Activated naive CD8-positive, alpha-beta T cell treated with anti-CD3 and anti-CD28 coated beads, Interleukin-2, amount 50 U/mL, for 24 hours (primary cell): ENCODE measurements around the gene TBC1D17.
A peak's percentile ranks its signal among the peaks of the same experiment; 100 is the strongest.
"Not testable (repeated sequence)": the region's sequence is repeated elsewhere in the genome, so short reads cannot be mapped to it uniquely, and the experiment has no call there.

Experiments
- ATAC-seq: fragments of 150-1000 bp; cut with Tn5 transposase; one replicate; pipeline ENCODE4 v1.10.0; 2021
- DNase-seq: peaks from one replicate; pipeline ENCODE4 v3.0.0; 2021
- H3K27ac Mint-ChIP-seq: one replicate; pipeline ENCODE4 v1.8.0; 2021; ENCODE audit warnings: mild to moderate bottlenecking, mixed read lengths
- H3K27me3 Mint-ChIP-seq: one replicate; pipeline ENCODE4 v1.8.0; 2021; ENCODE audit warnings: mixed read lengths
- H3K36me3 Mint-ChIP-seq: one replicate; pipeline ENCODE4 v1.8.0; 2021; ENCODE audit warnings: low read depth, mixed read lengths
- H3K4me1 Mint-ChIP-seq: one replicate; pipeline ENCODE4 v1.8.0; 2021; ENCODE audit warnings: mixed read lengths
- H3K4me3 Mint-ChIP-seq: one replicate; pipeline ENCODE4 v1.8.0; 2021; ENCODE audit warnings: mild to moderate bottlenecking, moderate library complexity, mixed read lengths
- H3K9me3 Mint-ChIP-seq: one replicate; pipeline ENCODE4 v1.8.0; 2021; ENCODE audit warnings: mixed read lengths

The TBC1D17 gene

DNA sequence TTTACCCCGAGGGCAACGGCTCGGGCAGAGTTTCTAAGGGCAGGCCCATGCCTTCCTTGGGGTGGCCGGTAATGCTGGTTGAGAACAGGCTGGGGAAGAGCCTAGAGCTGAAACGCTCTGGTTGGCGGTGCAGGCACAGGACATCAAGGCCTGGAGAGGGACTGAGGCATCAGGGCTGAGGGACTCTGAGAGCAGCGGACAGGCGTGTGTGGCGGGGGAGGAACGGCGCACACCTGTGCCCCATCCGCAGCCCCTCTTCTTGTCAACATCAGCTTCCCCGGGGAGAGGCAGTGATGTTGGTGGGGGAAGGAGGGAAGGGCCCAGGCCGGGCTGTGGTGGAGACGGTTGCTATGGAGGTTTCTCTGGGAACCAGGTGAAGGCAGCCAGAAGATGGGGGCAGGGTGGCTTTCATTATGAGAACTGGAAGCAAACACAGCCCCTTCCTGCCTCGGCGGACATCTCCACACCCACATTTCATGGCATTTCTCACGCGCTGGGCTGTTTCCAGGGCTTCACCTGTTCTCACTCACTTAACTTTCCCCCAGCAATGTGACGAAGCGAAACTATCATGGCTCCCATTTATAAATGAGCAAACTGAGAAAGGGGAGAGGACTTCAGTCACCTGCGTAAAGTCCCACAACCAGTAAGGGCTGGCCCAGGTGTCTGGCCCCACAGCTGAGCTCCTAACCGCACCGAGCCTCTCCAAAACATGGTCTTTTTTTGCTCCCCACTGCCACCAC lies 43.3 kb downstream of the TBC1D17 start:
- no peaks in the 10 kb centered on the region for H3K27me3 Mint-ChIP-seq
- no peaks in the 10 kb centered on the region for H3K9me3 Mint-ChIP-seq
- peaks cover 56% of the 10 kb centered on the region for H3K36me3 Mint-ChIP-seq
- DNase-seq (no peak), ATAC-seq (no peak)
- H3K4me1 Mint-ChIP-seq: peaks cover 61% of the 10 kb centered on the region
- no peak overlapping the region for H3K27ac Mint-ChIP-seq
- no peak overlapping the region for H3K4me3 Mint-ChIP-seq

DNA sequence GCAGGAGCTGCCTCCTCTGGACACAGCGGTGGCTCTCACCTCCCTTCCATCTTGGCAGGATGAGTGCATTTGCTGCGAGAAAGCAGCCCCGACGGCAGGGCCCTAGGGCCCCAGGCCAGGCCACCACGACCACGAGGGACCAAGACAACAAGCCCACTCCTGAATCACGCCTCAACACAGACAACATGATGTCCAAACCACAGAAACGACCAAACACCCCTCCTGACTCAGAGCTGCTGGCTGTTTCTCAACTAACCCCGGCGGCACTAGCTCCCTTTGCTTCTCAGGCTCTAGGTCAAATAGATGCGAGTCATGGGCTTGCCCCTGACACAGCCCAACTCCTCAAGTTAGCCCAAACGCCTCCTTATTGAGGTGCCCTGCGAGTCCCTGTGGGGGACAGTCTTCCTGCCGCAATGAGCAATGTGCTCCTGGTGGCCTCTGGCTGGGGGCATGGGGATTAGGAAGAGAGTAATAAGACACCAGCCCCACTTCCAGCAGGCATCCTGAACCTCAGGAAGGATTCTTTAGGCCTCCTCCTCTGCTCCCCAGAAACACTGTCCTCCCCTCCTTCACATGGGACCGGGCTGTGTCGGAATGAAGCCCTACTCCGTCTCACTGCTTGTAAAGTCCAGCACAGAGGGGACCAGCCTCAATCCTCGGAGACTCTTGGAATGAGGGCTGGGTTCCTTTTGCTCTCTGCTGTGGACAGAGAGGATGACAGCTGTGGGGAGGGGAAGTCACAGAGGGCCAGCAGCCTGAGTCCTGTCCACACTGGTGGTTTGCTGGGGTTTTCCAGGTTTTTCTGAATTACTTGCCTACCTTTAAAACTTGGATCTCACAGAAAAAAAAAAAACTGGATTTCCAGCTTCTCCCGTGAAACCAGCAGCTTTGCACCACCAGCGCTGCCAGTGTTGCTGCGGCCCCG lies 44.6 kb downstream of the TBC1D17 start:
- ATAC-seq (peak; percentile 37), DNase-seq (no peak)
- H3K27ac Mint-ChIP-seq: peak overlapping the region; percentile 47
- H3K4me1 Mint-ChIP-seq: peaks cover 62% of the 10 kb centered on the region
- H3K27me3 Mint-ChIP-seq: no peaks in the 10 kb centered on the region
- H3K36me3 Mint-ChIP-seq: peaks cover 58% of the 10 kb centered on the region
- H3K4me3 Mint-ChIP-seq: no peak overlapping the region
- no peaks in the 10 kb centered on the region for H3K9me3 Mint-ChIP-seq

DNA sequence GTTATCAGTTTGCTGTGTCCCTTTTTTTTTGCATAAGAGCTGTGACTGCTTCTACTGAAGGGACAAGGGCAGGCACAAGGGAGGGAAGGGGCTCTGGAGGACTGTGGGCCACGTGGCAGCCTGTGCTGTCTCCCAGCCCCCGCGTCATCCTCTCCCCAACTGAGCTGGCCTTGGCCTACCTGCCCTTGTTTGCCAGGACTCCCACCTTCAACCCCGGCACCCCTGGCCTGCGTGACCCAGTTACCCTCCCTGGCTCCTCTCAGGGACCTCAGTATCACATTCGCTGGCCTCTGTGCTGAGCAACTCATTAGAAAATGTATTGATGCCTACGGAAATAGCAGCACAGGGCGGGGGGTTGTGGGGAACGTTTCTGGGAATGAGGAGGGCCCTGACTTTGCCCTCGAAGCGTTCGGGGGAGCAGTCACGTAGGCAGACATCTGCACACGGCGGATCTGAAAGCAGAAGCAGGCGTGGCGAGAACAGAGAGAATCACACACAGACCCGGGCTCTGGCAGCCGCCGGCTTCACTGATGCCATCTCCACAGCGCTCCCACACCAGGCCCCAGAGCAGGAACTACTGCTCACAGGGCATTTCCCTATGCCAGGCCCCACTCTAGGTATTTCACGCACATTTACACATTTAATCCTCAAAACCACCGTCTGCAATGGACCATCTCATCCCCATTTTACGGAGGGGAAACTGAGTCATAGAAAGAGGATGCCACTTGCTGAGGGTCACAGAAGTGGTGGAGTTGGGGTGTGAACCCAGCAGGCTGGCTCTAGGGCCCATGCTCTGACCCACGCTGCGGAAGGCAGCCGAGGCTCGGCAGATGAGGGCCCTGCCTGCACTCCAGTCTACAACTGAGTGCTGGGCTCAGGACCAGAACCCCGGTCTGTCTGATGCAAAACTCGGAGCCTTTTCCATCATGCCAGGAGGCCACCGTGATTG lies 45.8 kb downstream of the TBC1D17 start:
- Mint-ChIP-seq H3K27ac (no peak overlapping the region), H3K36me3 (peaks cover 57% of the 10 kb centered on the region), H3K27me3 (no peaks in the 10 kb centered on the region), H3K4me1 (peaks cover 63% of the 10 kb centered on the region), H3K9me3 (no peaks in the 10 kb centered on the region), H3K4me3 (no peak overlapping the region)
- no peak for DNase-seq
- no peak for ATAC-seq

DNA sequence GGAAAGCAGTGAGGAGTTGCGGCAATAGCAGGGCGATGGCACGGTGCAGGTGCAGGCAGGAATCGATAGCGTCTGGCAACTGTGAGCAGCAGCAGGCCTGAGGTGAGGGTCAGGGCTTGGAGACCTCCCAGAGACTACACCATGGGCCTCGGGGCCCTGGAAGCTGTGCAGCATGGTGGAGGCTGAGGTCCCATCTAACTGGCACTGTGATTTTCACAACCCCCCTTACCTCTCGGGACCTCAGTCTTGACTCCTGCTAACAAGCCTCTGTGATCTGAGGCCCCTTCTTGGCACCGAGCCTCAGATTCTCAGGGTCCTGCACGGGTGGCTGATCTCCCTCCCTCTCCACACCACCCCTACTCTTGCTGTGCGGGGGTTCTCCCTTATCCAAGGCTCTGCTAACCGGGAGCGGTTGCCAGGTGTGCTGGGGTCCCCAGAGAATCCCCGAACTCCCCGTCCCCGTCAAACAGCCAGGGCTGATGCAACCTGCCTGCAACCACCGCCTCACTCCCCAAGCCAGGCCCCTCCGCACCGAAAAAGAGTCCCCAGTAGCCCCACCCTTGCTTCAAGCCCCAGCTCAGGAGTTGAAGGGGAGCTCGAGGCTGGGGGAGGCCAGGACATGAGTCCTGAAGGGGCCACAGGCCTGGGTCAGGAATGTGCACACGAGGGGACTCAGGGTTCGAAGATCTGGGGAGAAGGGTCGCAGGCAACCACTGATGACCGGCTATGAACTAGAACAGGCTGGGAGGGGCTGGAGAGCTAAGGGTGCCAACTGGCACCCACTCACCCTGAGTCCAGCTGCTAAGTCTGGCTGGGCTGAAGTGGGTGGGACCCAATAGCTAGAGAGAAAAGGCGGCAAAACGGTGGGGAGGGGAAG lies 46.7 kb downstream of the TBC1D17 start:
- no peak for DNase-seq
- peak overlapping the region; percentile 18 for H3K27ac Mint-ChIP-seq
- H3K36me3 Mint-ChIP-seq: peaks cover 61% of the 10 kb centered on the region
- no peak overlapping the region for H3K4me3 Mint-ChIP-seq
- H3K4me1 Mint-ChIP-seq: peaks cover 69% of the 10 kb centered on the region
- no peak for ATAC-seq
- peaks cover 4% of the 10 kb centered on the region for H3K27me3 Mint-ChIP-seq
- H3K9me3 Mint-ChIP-seq: peaks cover under 1% of the 10 kb centered on the region

DNA sequence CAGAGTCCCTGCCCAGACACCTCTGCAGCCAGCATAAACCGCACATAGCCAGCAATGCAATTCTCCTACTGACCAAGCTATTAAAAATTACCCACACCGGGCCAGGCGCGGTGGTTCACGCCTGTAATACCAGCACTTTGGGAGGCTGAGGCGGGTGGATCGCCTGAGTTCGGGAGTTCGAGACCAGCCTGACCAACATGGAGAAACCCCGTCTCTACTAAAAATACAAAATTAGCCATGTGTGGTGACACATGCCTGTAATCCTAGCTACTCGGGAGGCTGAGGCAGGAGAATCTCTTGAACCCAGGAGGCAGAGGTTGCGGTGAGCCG lies 47.3 kb downstream of the TBC1D17 start:
- Mint-ChIP-seq H3K4me1 (peaks cover 73% of the 10 kb centered on the region), H3K27ac (peak overlapping the region; percentile 18)

DNA sequence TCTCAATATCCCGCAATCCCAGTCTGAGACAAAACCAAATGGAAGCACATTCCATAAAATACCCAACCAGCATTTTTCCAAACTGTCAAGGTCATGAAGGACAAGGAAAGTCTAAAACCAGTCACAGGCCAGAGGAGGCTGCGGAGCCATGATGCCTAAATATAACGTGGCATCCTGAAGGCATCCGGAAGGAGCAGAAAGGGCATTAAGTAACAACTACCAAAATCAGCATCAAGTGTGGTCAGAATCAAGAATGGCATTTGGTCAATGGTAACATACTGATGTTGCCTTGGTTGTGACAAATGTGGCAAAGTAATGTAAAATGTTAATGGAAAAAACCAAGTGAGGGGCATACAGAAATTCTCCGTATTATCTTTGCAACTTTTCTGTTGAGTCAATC lies 48.0 kb downstream of the TBC1D17 start:
- Mint-ChIP-seq H3K4me1 (peaks cover 78% of the 10 kb centered on the region), H3K4me3 (peak overlapping the region; percentile 29), H3K27ac (peak overlapping the region; percentile 46), H3K9me3 (peaks cover 4% of the 10 kb centered on the region), H3K36me3 (peaks cover 66% of the 10 kb centered on the region), H3K27me3 (peaks cover 10% of the 10 kb centered on the region)
- DNase-seq (no peak), ATAC-seq (no peak)

More for the DNA sequence above, 47.3 kb downstream of the TBC1D17 start:
- H3K27me3 Mint-ChIP-seq, ATAC-seq, DNase-seq, H3K4me3 Mint-ChIP-seq, H3K9me3 Mint-ChIP-seq: not testable (repeated sequence)
- peaks cover 62% of the 10 kb centered on the region for H3K36me3 Mint-ChIP-seq

DNA sequence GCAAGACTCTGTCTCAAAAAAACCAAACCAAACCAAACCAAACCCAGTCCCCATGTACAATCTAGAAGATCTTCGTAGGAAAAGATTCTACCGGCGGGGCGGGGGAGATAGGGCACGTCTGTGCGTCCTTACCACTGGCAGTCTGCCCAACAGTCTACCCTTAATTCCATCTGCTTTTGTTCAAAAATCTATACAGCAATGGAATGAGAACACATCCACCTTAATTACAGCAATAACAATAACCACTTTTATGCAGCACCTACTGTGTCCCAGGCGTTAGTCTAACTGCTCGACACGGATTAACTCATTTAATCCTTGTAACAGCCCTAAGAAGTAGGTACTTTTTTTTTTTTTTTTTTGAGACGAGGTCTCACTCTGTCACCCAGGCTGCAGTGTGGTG lies 49.0 kb downstream of the TBC1D17 start:
- H3K27me3 Mint-ChIP-seq: peaks cover 10% of the 10 kb centered on the region
- no peak overlapping the region for H3K27ac Mint-ChIP-seq
- DNase-seq: no peak
- no peak for ATAC-seq
- H3K4me3 Mint-ChIP-seq: peak overlapping the region; percentile 45
- peaks cover 79% of the 10 kb centered on the region for H3K4me1 Mint-ChIP-seq
- H3K9me3 Mint-ChIP-seq: peaks cover 4% of the 10 kb centered on the region
- H3K36me3 Mint-ChIP-seq: peaks cover 65% of the 10 kb centered on the region

DNA sequence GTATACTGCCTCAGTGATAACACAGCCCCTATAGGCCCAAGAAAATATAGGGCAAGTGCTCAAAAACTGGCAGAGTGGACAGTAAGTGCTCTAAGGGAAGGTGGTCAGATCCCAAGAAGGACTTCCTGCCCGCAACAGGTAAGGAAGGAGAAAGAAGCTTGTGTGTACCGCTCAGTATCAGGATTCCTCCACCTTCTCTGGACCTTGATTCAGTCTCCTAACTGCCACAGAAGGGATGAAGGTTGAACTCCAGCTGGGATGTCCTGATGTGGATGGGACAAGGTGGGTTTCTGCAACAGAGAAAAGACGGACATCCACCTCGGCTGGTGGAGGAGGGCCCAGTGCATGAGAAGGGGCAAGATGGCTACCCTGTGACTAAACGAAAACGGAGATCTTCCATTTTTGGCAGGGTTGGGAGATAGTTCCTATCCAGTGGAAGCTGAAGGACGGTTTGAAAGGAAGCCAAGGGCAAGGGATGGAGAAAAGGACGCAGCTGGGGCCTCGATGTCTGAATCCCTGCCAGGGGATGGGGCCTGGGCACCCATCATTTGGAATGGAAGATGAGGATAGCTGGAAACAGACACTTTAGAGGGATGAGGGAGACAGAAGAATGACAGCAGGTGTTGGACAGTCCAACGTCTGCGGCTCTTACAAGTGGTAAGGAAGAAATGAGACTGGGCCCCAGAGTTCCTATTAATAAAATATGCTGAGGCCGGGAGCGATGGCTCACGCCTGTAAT lies 50.2 kb downstream of the TBC1D17 start:
- ATAC-seq: no peak
- peaks cover 4% of the 10 kb centered on the region for H3K9me3 Mint-ChIP-seq

DNA sequence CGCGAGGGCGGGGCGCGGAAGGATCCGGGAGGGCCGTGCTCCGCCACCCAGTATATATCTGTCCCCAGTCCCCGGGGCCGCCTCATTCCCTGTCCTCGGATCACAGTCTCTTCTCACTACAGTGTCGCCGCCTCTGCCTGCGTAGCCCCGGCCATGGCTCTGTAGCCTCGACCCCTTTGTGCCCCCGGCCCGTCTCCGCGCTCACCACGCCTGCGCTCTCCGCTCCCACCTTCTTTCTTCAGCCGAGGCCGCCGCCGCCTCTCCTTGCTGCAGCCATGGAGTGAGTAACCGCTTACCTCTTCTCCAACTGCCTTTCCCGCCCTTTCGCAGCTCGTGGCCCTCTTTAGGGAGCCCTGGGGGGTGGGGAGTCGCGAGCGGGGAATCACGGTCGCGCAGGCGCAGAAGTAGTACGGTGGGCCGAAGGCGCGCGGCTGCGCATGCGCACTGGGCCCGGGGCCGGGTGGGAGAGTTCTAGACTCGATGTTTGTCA lies 51.7 kb downstream of the TBC1D17 start, which contains the start of the genes ATF5 and NUP62:
TSS of gene ATF5 (plus strand) at position 85 of the 490 bp plus-strand sequence. CDS start 1,646 bp downstream, outside the sequence.
TSS of gene NUP62 (minus strand) at position 384 of the 490 bp plus-strand sequence. CDS start 19,697 bp downstream, outside the sequence.
- Mint-ChIP-seq H3K4me3 (peak within 1 kb of the TSS; percentile 99), H3K9me3 (peaks cover 4% of the 10 kb centered on the region), H3K27me3 (peaks cover 10% of the 10 kb centered on the region), H3K4me1 (peaks cover 78% of the 10 kb centered on the region), H3K36me3 (peaks cover 65% of the 10 kb centered on the region), H3K27ac (peak within 1 kb of the TSS; percentile 99)
- peak; percentile 96 for DNase-seq
- peak; percentile 48 for ATAC-seq

More for the DNA sequence above, 50.2 kb downstream of the TBC1D17 start:
- Mint-ChIP-seq H3K27me3 (peaks cover 10% of the 10 kb centered on the region), H3K36me3 (peaks cover 67% of the 10 kb centered on the region), H3K4me3 (peak overlapping the region; percentile 99), H3K27ac (peak overlapping the region; percentile 99), H3K4me1 (peaks cover 77% of the 10 kb centered on the region)
- no peak for DNase-seq

DNA sequence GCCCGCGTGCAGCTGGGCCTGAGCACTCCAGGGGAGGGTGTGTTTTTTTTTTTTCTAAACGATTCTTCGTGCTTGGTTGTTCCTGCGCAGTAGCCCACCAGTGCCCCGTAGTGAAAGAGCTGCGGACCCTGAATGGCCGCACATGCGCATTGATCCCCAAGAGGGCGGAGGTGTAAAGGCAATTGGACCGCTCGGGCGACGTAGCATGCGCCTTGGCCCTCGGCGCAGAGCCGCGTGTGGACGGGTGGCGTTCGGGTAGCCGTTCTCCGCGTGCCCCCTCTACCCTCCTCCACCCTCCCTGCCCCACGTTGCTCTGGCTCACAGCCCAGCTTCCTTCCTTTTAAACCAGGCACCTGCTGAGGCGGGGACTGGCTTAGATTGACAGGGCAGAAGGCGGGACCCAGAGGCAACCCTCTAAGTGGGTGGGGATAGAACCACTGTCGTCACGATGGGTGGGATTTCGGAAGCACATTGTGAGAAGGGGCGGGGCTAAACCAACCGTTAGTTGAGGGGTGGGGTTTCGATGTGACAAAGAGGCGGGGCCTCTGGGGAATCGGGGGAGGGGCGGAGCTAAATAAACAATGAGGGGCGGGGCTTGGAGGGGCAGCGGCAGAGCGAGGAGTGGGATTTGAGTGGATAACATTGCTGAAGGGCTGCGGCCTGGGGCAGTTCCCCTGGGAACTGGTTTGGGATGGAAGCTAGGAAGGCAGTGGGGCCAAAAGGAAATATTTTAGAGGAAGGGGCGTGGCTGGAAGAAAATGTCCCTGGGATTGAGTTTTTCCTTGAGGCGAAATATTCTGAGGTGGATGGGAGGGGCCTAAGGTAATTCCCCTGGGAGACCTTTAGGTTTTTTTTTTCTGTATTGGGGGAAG lies 52.3 kb downstream of the TBC1D17 start:
- DNase-seq (peak; percentile 92), ATAC-seq (peak; percentile 88)
- Mint-ChIP-seq H3K9me3 (peaks cover 4% of the 10 kb centered on the region), H3K27me3 (peaks cover 10% of the 10 kb centered on the region), H3K27ac (peak overlapping the region; percentile 99), H3K36me3 (peaks cover 58% of the 10 kb centered on the region), H3K4me1 (peaks cover 72% of the 10 kb centered on the region), H3K4me3 (peak overlapping the region; percentile 99)

DNA sequence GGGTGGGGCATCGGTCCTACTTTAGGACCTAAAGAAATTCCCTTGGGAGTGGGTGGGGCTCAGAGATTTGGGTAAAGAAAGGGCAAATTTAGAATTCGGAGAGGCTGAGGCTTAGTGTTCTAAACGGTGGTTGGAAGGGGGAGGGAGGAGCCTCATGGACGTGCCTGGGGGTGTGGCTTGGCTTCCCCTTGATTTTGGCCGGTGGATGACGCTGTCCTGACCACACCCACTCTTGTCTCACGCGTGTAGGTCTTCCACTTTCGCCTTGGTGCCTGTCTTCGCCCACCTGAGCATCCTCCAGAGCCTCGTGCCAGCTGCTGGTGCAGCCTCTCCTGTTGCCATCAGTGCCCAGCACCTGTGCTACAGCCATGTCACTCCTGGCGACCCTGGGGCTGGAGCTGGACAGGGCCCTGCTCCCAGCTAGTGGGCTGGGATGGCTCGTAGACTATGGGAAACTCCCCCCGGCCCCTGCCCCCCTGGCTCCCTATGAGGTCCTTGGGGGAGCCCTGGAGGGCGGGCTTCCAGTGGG lies 53.0 kb downstream of the TBC1D17 start:
- DNase-seq: no peak
- Mint-ChIP-seq H3K4me1 (peaks cover 69% of the 10 kb centered on the region), H3K27me3 (peaks cover 10% of the 10 kb centered on the region), H3K9me3 (peaks cover 4% of the 10 kb centered on the region), H3K4me3 (peak overlapping the region; percentile 99), H3K27ac (no peak overlapping the region), H3K36me3 (peaks cover 52% of the 10 kb centered on the region)
- no peak for ATAC-seq
